Adrenal gland (tissue), 12 donors: Measurements from ENCODE around the gene CMIP. TPM values are rescaled to one million over a fixed set of nuclear protein-coding genes. Genes with fewer than 3 reads are reported as not detected.

Experiments used
- DNase-seq, 7 donors: peaks; one replicate each; pipeline ENCODE4 v3.0.0-alpha.2; 2019 to 2020
- H3K27ac ChIP-seq, 5 donors: fragments of 200-600 bp; sonication (generic) in 4 of 5; 1 replicate in 3 of 5; 2 replicates in 2 of 5; pipeline versions ENCODE4 v1.5.1 to v1.8.0; 2016 to 2020; ENCODE audit warnings: mild to moderate bottlenecking in 1 of 5
- H3K27me3 ChIP-seq: fragments of 200-600 bp; 2 replicates; pipeline ENCODE4 v1.8.0; 2021
- H3K36me3 ChIP-seq, 2 donors: fragments of 200-600 bp; replicated peaks in 1 of 2; 1 replicate in 1 of 2; 2 replicates in 1 of 2; pipeline versions ENCODE4 v1.5.1 to v1.8.0; 2018 to 2022
- H3K4me1 ChIP-seq, 2 donors: fragments of 200-600 bp; replicated peaks in 1 of 2; 1 replicate in 1 of 2; 2 replicates in 1 of 2; pipeline versions ENCODE4 v1.5.1 to v1.8.0; 2018 to 2021
- H3K4me3 ChIP-seq, 4 donors: fragments of 200-600 bp; sonication (generic) in 3 of 4; one replicate each; pipeline ENCODE4 v1.5.1; 2016 to 2018
- H3K9me3 ChIP-seq, 3 donors: fragments of 200-600 bp; sonication (generic) in 1 of 3; replicated peaks in 1 of 3; 1 replicate in 2 of 3; 2 replicates in 1 of 3; pipeline versions ENCODE4 v1.5.1 to v1.8.0; 2016 to 2021
- POLR2A ChIP-seq, 2 donors: fragments of 450-650 bp; IDR thresholded peaks; one replicate each; pipeline ENCODE4 v1.6.1; 2017; ENCODE audit warnings: antibody characterized with exemption in 2 of 2, mild to moderate bottlenecking in 2 of 2, moderate library complexity in 1 of 2
- WGBS, 4 donors: extraction: QIAGEN DNeasy Blood & Tissue Kit in 2 of 4; methylation state at CpG; one replicate each; pipeline versions ENCODE4 v1.1.5 to v1.1.7; 2013 to 2017; 5-methylcytosine and 5-hydroxymethylcytosine counted together
- intact Hi-C, 2 donors: fragments of 100-400 bp; cut with DNase I; formaldehyde crosslinking; loops; one replicate each; pipeline versions ENCODE4 v1.14.1 to v1.15.0; 2022 to 2023
- polyA plus RNA-seq, 3 donors: library from polyadenylated mRNA; stranded (reverse); fragments of 200-250 nt in 2 of 3; fragments of 350-450 nt in 1 of 3; fragmentation: Illumina TruSeq in 1 of 3; extraction: RNeasy Lipid Tissue Mini Kit (QIAGEN cat#74804) in 1 of 3; gene quantifications; one replicate each; pipeline ENCODE4 v1.2.3, GENCODE V29; 2013 to 2014
- total RNA-seq, 9 donors: library from RNA; depleted of rRNA in 4 of 9; stranded (reverse); fragments of >200 nt in 4 of 9; fragments of 120-200 nt in 1 of 9; fragmentation: NEBNext Ultra II Directional in 1 of 9; extraction: Animal tissue kit (Norgen Biotek cat#: 25700) in 1 of 9; gene quantifications; one replicate each; pipeline versions ENCODE4 v1.1.0 to v1.2.4, GENCODE V29; 2013 to 2023
- TF ChIP-seq, protein P1 (sequence below), 6 experiments: fragments of 450-650 bp in 4 of 6; fragments of 200-600 bp in 2 of 6; sonication (generic) in 1 of 6; IDR thresholded peaks; 1 replicate in 5 of 6; 2 replicates in 1 of 6; pipeline versions ENCODE4 v1.5.1 to v1.8.0; 2016 to 2021; ENCODE audit warnings: antibody characterized with exemption in 6 of 6, mild to moderate bottlenecking in 2 of 6, moderate library complexity in 1 of 6
- donor health status: healthy with polysubstance abuse.
- donor health status: Bipolar disorder and iron deficiency.
- donor health status: DM: yes; HTN: yes; CAD: no.
- donor health status: DM: no; HTN: no; CAD: no.
- donor health status: DM: no; HTN: no; CAD: no.
- donor health status: DM: yes; HTN: yes; CAD: no.

The CMIP gene
- total and polyA plus RNA-seq, 12 donors, result 8.1 to 87.9 (median 42.5) TPM

DNA sequence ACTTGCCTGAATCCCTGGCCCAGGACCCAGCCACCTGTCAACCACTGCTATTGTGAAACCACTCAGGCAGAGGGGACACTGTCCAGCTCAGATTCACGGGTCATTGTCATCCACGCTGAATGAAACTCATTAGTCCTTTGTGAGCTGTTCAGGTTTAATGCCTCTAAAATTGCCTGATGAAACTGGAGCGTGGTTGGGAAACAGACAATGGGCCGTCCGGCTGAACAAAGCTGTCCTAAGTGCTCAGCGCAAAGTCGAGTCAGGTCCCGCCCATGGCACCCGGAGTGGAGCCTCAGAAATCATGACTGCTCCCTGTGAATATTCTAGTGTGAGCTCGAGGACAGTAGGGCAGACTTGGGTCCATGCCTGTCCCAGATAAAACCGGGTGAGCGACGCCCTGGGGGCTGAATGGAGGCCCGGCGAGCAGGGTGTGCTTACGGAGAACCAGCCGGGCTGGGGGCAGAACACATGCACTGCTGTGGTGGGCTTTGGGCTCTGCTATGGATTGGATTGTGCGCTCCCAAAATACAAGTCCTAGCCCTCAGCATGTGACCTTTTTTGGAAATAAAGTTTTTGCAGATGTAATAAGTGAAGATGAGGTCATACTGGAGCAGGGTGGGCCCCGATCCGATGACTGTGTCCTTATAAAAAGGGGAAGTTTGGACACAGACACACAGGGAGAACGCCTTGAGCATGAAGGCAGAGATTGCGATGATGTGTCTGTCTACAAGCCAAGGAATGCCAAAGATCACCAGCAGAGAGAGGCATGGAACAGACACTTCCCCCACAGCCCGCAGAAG lies 12.9 kb upstream of the CMIP start:
- Histone ChIP-seq H3K27me3 (no peaks in the 10 kb centered on the region), H3K9me3 (no peaks in the 10 kb centered on the region), H3K36me3 (no peaks in the 10 kb centered on the region), H3K4me3 (no peak overlapping the region), H3K4me1 (peaks cover 6 to 13% of the 10 kb centered on the region in 2 donors), H3K27ac (peak overlapping the region in 2 of 5 donors; percentile 56 to 71)
- no peak for TF ChIP-seq POLR2A (IDR thresholded peaks at IDR 0.05)
- TF ChIP-seq, protein P1, sequence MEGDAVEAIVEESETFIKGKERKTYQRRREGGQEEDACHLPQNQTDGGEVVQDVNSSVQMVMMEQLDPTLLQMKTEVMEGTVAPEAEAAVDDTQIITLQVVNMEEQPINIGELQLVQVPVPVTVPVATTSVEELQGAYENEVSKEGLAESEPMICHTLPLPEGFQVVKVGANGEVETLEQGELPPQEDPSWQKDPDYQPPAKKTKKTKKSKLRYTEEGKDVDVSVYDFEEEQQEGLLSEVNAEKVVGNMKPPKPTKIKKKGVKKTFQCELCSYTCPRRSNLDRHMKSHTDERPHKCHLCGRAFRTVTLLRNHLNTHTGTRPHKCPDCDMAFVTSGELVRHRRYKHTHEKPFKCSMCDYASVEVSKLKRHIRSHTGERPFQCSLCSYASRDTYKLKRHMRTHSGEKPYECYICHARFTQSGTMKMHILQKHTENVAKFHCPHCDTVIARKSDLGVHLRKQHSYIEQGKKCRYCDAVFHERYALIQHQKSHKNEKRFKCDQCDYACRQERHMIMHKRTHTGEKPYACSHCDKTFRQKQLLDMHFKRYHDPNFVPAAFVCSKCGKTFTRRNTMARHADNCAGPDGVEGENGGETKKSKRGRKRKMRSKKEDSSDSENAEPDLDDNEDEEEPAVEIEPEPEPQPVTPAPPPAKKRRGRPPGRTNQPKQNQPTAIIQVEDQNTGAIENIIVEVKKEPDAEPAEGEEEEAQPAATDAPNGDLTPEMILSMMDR (IDR thresholded peaks at IDR 0.05), result no peak
- intact Hi-C loops, result no loop called here
- 68 to 75% (median 70%) methylated on average over 15 to 23 of the region's 23 CpGs for WGBS, 4 donors
- DNase-seq, result peak in 6 of 7 donors; percentile 51 to 74 (median 62)

DNA sequence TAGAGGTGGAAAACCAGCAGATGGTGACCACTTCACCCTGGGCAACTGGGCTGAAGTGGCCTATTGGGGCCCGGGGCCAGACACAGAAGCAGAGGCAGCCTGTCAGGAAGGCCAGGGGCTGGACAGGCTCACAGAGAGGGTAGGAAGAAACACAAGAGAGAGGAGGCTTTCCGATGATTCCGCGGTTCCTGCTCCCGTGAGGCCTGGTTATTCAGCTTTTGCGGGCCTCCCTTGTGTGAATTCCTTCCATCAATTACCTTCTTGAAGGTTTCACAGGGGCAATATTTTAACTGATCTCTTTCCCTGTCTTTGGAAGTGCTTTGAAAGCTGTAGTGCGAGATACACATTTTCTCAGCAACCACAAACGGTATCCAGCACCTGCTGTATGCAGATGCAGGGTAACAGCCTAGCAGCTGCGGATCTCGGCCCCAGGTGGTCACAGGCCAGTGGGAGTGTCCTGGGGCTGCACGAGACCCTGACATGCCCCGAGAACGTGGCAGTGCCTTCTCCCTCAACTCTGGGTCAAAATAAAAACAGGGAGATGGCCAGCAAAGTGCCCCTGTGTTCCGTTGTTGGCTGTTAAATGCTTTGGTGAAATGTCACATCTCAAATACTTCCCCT lies 11.6 kb upstream of the CMIP start:
- no peak for DNase-seq
- H3K27ac ChIP-seq, result no peak overlapping the region
- H3K36me3 ChIP-seq, result no peaks in the 10 kb centered on the region
- WGBS, 4 donors, result 81 to 93% (median 87%) methylated on average over 13 to 14 of the region's 14 CpGs
- intact Hi-C loops, result no loop called here
- H3K9me3 ChIP-seq, result no peaks in the 10 kb centered on the region
- TF ChIP-seq, protein P1 (IDR thresholded peaks at IDR 0.05), result no peak
- TF ChIP-seq POLR2A (IDR thresholded peaks at IDR 0.05), result no peak
- H3K4me1 ChIP-seq, result peaks cover 6 to 13% of the 10 kb centered on the region in 2 donors
- H3K27me3 ChIP-seq, result no peaks in the 10 kb centered on the region
- H3K4me3 ChIP-seq, result no peak overlapping the region

DNA sequence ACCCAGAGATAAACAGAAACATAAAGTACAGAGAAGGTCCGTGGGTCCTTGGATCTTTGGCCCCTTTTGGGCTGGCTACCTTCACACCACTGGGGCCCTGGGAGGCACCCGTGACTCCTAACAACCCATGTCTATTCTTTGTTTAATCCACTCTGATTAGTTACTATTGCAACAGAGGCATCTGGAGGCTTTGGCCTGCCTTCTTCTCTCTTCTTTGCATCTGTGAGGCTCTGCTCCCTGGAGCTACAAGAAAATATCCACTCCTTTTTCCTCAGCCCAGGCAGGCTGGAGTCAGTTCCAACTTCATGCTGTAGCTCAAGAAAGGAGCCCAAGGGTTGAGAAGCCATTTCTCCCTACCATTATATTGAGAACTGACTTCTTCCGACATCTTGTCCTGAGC lies 9.5 kb upstream of the CMIP start:
- Histone ChIP-seq H3K4me3 (no peak overlapping the region), H3K27ac (no peak overlapping the region), H3K9me3 (no peaks in the 10 kb centered on the region), H3K27me3 (no peaks in the 10 kb centered on the region), H3K4me1 (peaks cover 12 to 20% of the 10 kb centered on the region in 2 donors), H3K36me3 (no peaks in the 10 kb centered on the region)
- intact Hi-C loops, result no loop called here
- 82 to 92% (median 86%) methylated on average over 3 of the region's 3 CpGs for WGBS, 4 donors
- TF ChIP-seq POLR2A (IDR thresholded peaks at IDR 0.05), result no peak
- TF ChIP-seq, protein P1 (IDR thresholded peaks at IDR 0.05), result no peak
- no peak for DNase-seq

DNA sequence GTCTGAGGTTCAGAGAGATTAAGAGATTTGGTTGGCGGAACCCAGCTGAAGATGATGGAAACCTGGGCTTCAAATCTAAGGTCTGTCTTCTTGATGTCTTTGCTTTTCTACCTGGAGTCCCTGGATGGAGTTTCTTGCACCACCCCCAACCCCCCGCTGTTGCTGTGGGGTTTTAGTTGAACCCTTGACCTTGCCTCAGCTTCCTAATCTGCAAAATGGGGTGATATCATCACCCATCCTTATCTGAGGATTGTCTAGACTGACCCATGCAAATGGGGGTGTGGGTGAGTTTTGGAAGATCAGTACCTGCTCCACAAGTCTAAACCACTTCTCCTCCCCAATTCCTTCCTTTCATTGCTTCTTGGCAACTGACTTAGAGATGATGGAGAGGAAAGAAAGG lies 9.0 kb upstream of the CMIP start:
- WGBS, 4 donors, result 85 to 98% (median 95%) methylated on average over 2 of the region's 2 CpGs
- H3K27ac ChIP-seq, result no peak overlapping the region
- H3K27me3 ChIP-seq, result no peaks in the 10 kb centered on the region
- peaks cover 12 to 25% of the 10 kb centered on the region in 2 donors for H3K4me1 ChIP-seq
- TF ChIP-seq, protein P1 (IDR thresholded peaks at IDR 0.05), result no peak
- no peak for TF ChIP-seq POLR2A (IDR thresholded peaks at IDR 0.05)
- no peak for DNase-seq
- no peaks in the 10 kb centered on the region for H3K36me3 ChIP-seq
- intact Hi-C loops, result no loop called here
- H3K4me3 ChIP-seq, result no peak overlapping the region
- no peaks in the 10 kb centered on the region for H3K9me3 ChIP-seq
